NCI-H1694 treated with DMSO at 0.1 percent for 48 hours (cell line): ENCODE measurements around the gene ACSL5.

ENCODE experiments used
- DNase-seq: peaks from one replicate; lab custom pipeline; 2025; lab: John Stamatoyannopoulos, UW

ACSL5 gene

DNA sequence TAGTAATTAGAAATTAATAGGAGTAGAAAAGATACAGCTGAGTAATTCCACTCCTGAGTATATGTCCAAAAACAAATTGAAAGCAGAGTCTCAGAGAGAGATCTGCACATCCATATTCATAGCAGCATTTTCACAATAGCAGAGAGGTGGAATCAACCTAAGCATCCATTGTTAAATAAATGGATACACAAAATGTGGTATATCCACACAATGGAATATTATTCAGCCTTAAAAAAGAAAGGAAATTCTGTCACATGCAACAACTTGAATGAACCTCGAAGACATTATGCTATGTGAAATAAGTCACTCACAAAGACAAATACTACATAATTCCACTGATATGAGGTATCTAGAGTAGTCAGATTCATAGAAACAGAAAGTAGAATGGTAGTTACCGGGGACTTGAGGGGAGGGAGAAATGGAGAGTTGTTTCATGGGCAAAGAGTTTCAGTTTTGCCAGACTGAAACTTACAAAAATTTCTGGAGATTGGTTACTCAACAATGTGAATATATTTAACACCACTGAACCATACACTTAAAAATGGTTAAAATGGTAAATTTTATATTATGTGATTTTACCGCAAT, 91.5 kb downstream of the ACSL5 start:
- DNase-seq, result no peak

DNA sequence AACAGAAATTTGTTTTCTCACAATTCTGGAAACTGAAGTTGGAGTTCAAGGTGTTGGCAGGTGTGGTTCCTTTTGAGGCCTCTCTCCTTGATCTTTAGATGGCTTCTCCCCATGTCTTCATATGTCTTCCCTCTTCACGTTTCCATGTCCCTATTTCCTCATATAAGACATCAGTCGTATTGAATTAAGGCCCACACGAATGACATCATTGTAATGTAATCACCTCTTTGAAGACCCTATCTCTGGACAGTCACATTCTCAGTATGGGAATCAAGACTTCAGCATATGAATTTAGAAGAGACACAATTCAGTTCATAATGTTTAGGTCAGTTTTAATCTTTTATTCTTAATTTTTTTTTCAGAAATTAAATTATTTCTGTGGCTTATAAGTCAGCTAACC, 92.9 kb downstream of the ACSL5 start:
- DNase-seq, result no peak

DNA sequence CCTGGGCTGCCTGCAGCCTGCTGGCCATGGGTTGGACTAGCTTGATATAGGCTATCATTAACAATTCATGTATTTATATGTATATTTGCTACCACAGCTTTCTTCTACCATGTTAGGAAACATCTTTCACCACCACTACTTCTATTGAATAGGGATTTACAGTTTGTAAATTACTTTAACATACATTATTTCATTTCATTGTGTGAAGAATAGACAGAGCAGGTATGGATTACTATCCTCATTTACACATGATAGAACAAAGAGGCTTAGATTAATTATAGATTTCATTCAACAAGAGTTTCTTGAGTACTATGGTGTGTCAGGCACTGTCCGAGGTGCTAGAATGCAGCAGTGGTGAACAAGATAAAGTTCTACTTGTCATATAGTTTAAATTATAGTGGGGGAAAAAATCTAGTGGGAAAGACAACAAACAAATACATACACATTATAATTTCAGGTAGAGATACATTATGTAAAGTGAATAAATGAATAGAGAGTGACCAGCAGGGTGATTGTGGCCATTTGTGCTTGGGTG, 93.7 kb downstream of the ACSL5 start:
- no peak for DNase-seq

DNA sequence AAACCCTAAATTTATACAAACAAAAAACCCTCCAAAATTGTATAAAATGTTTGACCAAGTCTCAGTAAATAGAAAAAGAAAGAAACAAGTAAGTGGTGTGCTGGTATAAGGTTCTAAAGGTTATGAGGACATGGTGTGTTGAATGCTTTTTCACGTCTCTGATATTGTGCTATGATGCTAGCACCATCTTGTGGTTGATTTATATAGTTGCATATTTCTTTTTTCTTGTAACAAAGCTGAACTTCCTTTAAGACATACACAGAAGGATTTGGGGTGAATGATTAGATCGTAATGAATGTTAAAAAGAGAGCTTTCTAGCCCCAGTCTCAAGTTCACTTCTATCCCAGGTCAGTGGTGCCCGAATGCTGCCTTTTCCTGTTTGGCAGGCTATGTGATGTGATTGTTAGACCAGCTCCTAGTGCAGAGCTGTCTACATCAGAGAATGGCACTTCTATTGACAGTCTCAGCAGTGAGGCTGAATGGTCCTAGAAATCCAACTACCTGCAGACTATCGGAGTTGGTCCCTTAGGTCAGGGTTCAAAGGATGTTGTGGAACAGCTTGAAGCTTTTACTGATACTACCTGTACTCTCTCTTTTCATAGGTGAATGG, 98.1 kb downstream of the ACSL5 start:
- peak; percentile 49 for DNase-seq

DNA sequence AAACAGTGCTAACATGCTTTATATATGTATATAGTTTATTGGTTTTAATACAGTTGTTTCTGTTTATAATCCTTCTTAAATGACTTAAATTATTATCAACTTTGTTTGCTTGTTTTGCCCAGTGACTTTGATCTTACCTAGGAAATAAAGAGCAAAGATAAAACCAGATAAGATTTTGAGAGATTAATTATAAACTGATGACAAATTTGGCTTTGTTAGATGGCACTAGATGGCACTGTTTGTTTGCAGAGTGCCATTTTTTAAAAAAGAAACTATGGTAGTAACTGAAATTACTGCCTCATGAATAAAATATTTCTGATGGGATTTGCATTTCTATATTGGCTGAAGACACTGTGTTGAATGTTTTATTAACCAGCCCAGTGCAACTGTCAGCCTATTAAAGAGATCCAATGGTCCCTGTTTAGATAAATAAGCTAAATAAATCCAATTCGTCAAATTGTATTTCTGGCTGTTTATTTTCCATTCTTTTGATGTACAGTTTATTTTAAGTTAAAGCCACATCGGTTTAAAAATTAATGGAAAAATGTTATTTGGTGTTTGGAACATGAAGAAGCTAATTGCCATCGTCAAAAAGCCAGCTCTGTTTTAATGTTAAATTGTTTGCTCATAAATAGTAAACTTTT, 101.8 kb downstream of the ACSL5 start:
- peak; percentile 5 for DNase-seq
